NCI-H524 (cell line): ENCODE measurements around the gene LSM12.
"Not testable (repeated sequence)": the region's sequence is repeated elsewhere in the genome, so short reads cannot be mapped to it uniquely, and the experiment has no call there.

Experiments used
- DNase-seq, 2 experiments: peaks; one replicate each; lab custom pipeline; 2025; lab: John Stamatoyannopoulos, UW

Gene LSM12

GRCh38 chr17:44066204-44066930, at the start of gene LSM12:
LSM12 (minus strand) TSS chr17:44066671; CDS start chr17:44066587, 84 bp downstream.
- peak; percentile 91 to 93 for DNase-seq

DNA sequence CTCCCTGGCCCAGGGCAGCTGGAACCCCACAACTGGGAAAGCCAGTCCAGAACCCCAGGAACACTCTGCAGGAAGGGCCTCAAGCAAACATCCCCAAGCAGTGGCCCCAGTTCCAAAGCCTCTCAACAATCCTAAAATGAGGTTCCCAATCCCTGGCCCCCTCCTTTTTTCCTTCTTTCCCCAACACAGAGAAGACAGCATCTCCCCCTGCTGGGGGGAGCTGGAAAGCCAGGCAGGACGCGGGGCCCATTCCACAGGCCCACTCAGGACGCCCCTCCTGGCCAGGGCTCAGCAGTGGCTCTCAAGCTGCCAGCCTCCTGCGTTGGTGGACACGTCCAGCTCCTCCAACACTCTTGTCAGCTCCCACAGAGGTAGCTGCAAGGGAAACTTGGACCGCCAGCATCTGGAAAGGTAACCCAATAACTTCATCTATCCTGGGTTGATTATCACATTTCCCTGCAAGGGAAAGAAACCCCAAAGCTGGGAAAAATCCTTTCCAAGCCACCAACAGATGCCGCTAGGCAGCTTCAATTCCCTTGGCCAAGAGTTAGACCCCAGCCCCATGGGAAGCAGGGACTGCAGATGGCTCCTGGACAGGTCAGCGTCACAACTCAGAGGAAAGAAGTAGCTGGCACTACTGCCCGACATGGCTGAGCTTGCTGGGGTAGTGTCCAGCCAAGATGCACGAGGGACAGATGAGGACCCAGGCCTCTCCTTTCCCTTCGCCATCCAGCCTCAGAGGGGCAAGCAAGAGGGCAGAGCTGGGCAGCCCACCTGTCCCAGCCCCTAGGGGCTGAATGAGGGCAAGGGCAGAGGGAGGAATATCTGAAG, 49.3 kb upstream of the LSM12 start:
- DNase-seq = peak; percentile 11 to 36

DNA sequence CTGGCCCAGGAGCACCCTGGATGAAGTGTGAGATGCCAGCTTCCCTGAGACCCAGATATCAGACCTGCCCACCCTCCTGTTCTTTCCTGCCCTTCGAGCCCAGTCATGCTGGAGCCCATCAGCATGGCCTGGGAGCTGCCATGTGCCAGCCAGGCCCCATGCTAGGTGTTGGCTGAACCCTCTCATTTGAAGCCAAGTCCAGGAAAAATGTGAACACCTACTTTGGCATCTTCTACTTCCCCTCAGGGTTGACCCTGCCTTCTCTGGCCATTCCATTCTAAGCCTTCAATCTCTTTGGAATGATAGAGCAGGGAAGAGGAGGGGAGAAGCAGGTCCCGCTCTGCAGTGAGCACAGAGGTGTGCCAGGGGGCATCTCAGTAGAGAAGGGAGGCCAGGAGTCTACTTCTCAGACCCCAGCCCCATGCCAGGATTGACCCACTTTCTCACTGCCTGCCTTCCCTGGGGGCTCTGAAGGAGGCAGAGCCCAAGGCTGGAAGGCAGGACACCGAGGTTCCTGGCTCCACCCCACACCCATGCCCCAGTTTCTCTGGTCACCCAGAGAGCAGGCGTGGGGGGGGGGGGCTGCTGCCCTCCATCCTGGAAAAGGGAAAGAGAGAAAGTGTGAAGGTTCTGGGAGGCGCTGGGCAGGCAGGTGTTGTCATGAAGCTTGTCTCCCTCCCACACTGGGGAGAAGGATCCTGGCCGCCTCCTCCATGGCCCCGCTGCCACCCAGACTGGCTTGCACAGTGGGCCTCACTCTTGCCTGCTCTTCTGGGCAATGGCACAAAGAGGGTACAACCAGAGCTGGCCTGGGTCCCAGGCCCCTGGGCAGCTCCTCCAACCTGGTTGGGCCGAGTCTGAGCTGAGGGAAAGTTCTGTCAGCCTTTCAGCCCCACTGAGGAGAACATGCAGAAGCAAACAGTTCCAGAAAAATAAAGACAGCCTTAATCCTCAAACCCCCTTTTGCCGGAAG, 47.7 kb upstream of the LSM12 start:
- no peak for DNase-seq

- no peak for DNase-seq
Measured at GRCh38 chr17:44113382-44113781, 46.9 kb upstream of the LSM12 start.

DNA sequence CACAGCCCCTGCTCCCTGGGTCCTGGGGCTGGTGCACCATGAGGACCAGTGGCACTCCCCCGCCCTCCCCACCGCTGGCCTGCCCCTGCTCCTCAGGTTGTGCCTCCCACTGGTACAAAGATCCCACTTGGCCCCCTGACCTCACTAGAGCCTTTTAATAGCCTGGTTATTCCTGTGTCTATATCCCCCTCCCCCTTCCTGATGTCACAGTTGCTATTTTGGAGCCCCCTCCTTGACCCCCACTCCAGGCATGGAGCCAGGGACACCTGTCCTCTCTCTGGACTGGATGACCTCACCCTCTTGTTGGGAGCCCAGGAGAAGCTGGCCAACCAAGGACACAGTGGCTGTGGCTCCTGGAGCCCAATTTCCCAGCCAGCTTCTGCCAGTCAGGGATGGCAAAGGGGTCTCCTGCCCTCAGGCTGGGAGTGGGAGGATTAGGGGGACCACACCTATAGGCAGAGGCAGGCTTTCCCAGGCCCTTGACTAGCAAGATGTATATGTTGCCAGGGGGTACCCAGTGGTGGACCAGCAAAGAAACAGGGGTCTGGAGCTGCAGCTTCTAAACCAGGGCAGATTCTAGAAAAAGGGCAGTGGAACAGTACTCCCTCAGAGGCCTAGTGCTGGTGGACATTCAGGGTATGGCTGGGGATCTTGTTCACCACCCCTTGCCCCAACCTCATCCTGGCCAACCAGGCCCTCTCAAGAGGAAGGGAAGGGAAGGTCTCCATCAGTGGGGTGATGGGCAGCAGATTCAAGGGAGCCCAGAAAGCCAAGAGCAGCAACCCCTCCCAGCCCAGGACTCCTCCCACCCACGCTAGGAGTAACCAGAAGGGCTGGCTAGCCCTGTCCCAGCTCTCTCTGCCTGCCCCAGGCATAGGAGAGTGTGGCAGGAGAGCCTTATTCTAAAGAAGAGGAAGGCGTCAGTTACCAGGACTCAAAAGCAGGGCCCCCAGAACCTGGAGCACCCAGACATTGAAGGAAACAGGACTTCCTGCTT, 46.1 kb upstream of the LSM12 start:
- DNase-seq = no peak

- no peak for DNase-seq
Measured at GRCh38 chr17:44111777-44112176, 45.3 kb upstream of the LSM12 start.

DNA sequence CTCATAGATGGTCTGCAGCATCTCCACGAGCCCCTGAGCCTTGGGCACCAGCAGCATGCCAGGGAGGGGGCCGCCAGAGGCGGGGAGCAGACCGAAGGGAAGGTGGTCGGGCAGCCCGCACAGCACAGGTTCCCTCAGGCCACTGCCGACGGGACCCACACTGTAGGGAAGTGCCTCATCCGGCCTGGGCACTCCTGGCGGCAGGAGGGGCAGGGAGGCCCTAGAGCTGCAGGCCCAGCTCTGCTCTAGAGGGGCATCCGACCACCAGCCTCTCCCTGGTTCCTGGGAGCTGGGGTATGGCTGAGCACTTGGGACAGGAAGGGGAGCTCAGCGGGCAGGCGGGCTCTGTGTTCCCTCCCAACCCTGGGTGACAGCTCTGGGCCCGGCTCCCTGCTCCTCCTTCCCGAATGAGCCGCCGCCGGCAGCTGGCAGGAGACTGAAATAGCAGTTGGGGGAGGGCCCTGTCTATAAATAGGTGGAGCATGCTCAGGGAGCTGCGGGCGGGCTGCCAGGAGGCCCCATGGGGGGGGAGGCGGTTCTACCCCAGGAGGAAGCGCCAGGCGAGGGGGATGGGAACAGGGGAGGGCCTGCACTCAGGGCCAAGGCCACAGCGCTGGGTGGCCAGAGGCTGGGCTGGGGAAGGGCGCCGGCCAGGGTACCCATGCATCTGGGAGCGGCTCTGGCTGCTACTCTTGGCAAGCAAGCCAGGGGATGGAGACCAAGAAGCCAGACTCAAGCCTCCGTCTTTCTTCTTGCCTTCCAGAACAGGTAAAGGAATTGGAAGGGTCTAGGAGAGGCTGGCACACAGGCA, 44.6 kb upstream of the LSM12 start:
- DNase-seq = peak; percentile 93 to 95

DNA sequence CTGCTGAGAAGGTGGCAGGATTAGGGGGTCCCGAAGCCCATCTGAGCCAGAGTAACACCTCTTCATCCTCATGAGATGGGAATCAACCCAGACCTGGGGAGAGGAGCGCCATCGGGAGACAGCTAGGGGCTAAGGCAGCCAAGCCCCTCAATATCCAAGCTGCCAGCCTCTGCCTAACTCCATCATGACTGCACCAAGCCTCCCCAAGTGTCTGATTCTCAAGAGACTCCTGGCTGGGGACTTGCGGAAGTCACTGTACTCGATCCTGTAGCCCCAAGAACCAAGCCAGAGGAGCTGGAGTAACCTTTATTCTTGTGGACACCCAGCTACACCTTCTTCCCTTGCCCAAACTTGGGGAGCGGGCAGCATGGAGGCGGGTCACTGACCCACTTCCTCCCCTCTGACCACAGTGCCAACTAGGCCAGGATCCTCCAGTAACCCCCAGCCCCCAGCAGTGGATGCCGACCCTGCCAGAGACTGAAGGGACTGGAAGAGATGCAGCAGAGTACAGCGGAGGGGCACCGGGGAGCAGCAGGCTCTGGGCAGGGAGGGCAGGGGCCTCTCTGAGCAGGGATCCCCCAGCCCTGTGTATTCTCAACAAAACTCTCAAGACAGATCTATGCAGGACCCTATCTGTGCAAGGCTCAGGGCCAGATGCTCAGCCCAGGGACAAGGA, 43.7 kb upstream of the LSM12 start:
- no peak for DNase-seq

DNA sequence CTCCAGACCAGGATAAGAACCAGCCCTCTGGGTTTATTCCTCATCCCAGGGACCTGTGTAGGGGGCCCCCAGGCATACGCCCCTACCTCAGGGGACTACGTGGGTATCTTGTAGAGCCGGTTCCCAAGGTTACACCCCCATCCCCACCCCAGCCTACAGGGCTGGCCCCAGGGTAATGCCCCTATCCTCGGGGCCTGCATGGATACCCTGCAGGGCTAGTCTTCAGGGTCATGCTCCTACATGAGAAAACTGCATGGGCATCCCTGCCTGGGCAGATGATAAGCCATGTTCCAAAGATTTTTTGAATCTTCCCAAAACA, 42.8 kb upstream of the LSM12 start:
- no peak for DNase-seq

DNA sequence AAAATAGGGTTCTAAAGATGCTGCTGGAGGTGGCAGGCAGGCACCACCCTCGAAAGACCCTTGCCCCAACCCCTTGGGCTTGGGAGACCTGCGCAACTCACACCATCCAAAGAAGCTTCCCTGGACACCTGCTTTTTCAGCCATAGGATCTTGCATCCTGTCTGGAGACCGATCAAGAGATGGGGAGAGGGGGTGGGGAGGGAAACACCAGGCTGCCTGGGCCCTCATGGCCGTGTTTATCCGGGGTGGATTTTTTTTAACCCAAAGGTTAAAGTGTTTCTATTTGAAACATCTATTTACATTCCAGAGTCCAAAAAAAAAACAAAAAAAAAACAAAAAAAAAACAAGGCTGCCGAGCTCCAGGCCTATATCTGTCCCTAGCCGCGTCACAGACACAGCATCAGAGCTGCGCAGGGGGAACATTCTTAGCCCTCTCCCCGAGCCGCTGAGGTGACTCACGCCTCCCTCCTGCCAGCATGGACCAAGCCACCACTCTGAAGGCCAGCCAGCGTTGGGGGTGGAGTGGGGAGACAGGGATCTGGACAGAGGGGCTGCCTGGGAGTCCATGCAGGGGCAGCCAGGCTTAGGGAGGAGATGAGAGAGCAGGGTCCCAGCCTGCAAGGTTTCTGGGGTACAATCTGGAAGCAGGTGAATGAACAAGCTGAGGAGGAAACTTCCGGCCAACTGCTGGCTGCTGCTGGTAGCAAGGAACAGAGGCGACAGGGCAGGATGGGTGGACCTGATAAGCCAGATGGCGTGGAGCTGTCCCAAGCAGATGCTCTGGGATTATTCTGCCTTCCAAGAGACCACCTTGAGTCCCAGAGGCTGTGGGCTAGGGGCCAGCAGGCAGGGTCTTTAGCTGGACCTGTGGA, 42.2 kb upstream of the LSM12 start:
- peak; percentile 84 to 85 for DNase-seq

DNA sequence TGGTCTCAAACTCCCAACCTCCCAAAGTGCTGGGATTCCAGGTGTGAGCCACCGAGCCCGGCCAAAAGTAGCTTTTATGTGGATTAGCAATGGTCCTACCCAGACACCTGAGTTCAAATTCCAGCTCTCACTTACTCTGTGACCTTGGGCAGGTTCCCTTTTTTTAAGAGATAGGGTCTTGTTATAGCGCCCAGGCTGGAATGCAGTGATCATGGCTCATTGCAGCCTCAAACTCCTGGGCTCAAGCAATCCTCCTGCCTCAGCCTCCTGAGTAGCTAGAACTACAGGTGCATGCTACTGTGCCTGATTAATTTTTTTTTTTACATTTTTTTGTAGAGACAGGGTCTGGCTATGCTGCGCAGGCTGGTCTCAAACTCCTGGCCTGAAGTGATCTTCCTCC, 40.3 kb upstream of the LSM12 start:
- no peak for DNase-seq

- peak in 1 of 2 experiments; percentile 45 for DNase-seq
Measured at GRCh38 chr17:44105941-44106340, 39.5 kb upstream of the LSM12 start.

GRCh38 chr17:44105483-44105882, 39.0 kb upstream of the LSM12 start:
- DNase-seq = peak; percentile 82 to 97

- DNase-seq = no peak
Measured at GRCh38 chr17:44102849-44103622, 36.6 kb upstream of the LSM12 start.

DNA sequence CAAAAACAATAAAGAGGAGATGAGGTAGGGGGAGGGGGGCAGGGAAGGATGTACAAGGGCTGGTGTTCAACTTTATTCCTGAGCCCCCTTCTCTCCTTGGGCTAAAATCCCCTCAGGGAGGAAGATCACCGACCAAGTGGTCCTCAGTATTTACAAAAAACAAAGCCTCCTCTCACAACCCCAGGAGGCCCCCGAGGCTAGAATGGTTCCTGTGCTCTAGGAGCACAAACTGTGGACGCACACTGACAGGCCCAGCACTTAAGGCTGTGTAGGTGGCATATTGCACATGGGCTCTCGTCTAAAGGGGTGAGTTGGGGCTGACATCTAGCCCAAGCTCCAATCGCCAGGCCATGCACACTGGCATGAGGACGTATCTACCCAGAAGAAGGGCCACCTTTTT, 35.4 kb upstream of the LSM12 start:
- not testable (repeated sequence) for DNase-seq

- DNase-seq = no peak
Measured at GRCh38 chr17:44097110-44097958, 30.9 kb upstream of the LSM12 start.
